Astrocyte (in vitro differentiated cells and primary cell): Measurements from ENCODE around the gene HSPB7. TPM values are rescaled to one million over a fixed set of nuclear protein-coding genes. Genes with fewer than 3 reads are reported as not detected.

Experiments used
- DNase-seq: peaks from one replicate; pipeline ENCODE4 v3.0.0-alpha.2; 2010; ENCODE audit warnings: low read depth
- FAIRE-seq: peaks from 2 replicates; lab custom pipeline; 2011; peaks lifted over from hg19 to GRCh38; lab: Jason Lieb, UNC
- H2AFZ ChIP-seq: 2 replicates; pipeline ENCODE4 v1.6.0; 2012; ENCODE audit warnings: low read depth, low read length, inconsistent platforms
- H3K27ac ChIP-seq: 2 replicates; pipeline ENCODE4 v1.5.1; 2011; ENCODE audit warnings: low read depth, low read length, inconsistent platforms
- H3K27me3 ChIP-seq: 2 replicates; pipeline ENCODE4 v1.6.0; 2011; ENCODE audit warnings: low read length, inconsistent platforms; ENCODE audit not compliant: insufficient read depth
- H3K36me3 ChIP-seq: 2 replicates; pipeline ENCODE4 v1.5.1; 2011; ENCODE audit warnings: low read length, inconsistent platforms; ENCODE audit not compliant: insufficient read depth
- H3K4me1 ChIP-seq: 2 replicates; pipeline ENCODE4 v1.5.1; 2011; ENCODE audit warnings: low read length, inconsistent platforms; ENCODE audit not compliant: insufficient read depth
- H3K4me2 ChIP-seq: 2 replicates; pipeline ENCODE4 v1.6.0; 2012; ENCODE audit warnings: low read length, inconsistent platforms
- H3K4me3 ChIP-seq: 2 replicates; pipeline ENCODE4 v1.5.1; 2011; ENCODE audit warnings: low read depth, mild to moderate bottlenecking, low read length, inconsistent platforms; ENCODE audit not compliant: insufficient read depth
- H3K79me2 ChIP-seq: 2 replicates; pipeline ENCODE4 v1.6.0; 2012; ENCODE audit warnings: mild to moderate bottlenecking, low read length, inconsistent platforms; ENCODE audit not compliant: insufficient read depth
- H3K9ac ChIP-seq: 2 replicates; pipeline ENCODE4 v1.6.0; 2012; ENCODE audit warnings: mild to moderate bottlenecking, low read length, inconsistent platforms
- H3K9me3 ChIP-seq: 2 replicates; pipeline ENCODE4 v1.5.1; 2012; ENCODE audit warnings: low read depth, mild to moderate bottlenecking, low read length, inconsistent platforms; ENCODE audit not compliant: insufficient read depth
- H4K20me1 ChIP-seq: 2 replicates; pipeline ENCODE4 v1.6.0; 2012; ENCODE audit warnings: low read length, inconsistent platforms; ENCODE audit not compliant: insufficient read depth
- H3K27ac Mint-ChIP-seq: one replicate; pipeline ENCODE4 v1.8.0; 2021; ENCODE audit warnings: mild to moderate bottlenecking, mixed read lengths; ENCODE audit not compliant: unreplicated experiment
- H3K27me3 Mint-ChIP-seq: one replicate; pipeline ENCODE4 v1.8.0; 2021; ENCODE audit warnings: low read depth, mixed read lengths; ENCODE audit not compliant: unreplicated experiment
- H3K36me3 Mint-ChIP-seq: one replicate; pipeline ENCODE4 v1.8.0; 2021; ENCODE audit warnings: low read depth, mixed read lengths; ENCODE audit not compliant: unreplicated experiment
- H3K4me1 Mint-ChIP-seq: one replicate; pipeline ENCODE4 v1.8.0; 2021; ENCODE audit warnings: low read depth, mixed read lengths; ENCODE audit not compliant: unreplicated experiment
- H3K4me3 Mint-ChIP-seq: one replicate; pipeline ENCODE4 v1.8.0; 2021; ENCODE audit warnings: mild to moderate bottlenecking, moderate library complexity, mixed read lengths; ENCODE audit not compliant: unreplicated experiment
- H3K9me3 Mint-ChIP-seq: one replicate; pipeline ENCODE4 v1.8.0; 2021; ENCODE audit warnings: mild to moderate bottlenecking, mixed read lengths; ENCODE audit not compliant: unreplicated experiment
- EZH2 ChIP-seq: IDR thresholded peaks from 2 replicates; pipeline ENCODE4 v1.6.1; 2012; ENCODE audit warnings: mild to moderate bottlenecking, low read length, inconsistent platforms; ENCODE audit not compliant: insufficient read depth
- total RNA-seq: library from RNA; stranded (reverse); gene quantifications from 2 replicates; pipeline ENCODE4 v1.2.1, GENCODE V29; 2021
- TF ChIP-seq, protein P1 (sequence below): IDR thresholded peaks from 2 replicates; pipeline ENCODE4 v1.5.1; 2011; ENCODE audit warnings: low read depth, mild to moderate bottlenecking, inconsistent platforms, low read length, moderate library complexity; ENCODE audit not compliant: insufficient read depth

HSPB7 gene
- total RNA-seq, 1 donor from 2014 or later = 0.45 TPM

DNA sequence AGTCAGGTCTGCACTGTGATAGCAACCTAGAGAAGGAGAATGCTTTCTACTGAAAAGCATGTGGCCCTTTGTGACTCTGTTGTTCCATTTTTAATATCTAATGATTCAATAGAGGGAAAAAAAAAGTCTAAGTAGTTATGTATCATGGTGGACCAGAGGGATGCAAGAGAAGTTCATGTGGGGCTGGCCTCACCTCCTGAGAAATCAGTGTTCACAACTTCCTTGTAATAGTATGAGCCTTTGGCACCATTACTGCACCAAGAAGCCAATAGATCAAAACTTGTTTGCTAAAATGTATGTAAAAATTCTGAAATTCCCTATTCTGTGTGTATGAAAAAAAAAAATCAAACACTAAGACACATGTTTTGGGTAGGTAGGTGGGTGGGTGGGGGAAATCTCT, 46.9 kb downstream of the HSPB7 start:
- Histone ChIP-seq H2AFZ (no peak overlapping the region), H3K27me3 (no peaks in the 10 kb centered on the region), H3K4me2 (no peak overlapping the region), H3K9ac (no peak overlapping the region), H3K4me3 (no peak overlapping the region), H4K20me1 (peaks cover 67% of the 10 kb centered on the region), H3K27ac (no peak overlapping the region), H3K36me3 (peaks cover 15% of the 10 kb centered on the region), H3K4me1 (peaks cover 12% of the 10 kb centered on the region), H3K9me3 (no peaks in the 10 kb centered on the region), H3K79me2 (peaks cover 92% of the 10 kb centered on the region)
- H3K36me3 Mint-ChIP-seq = peaks cover 30% of the 10 kb centered on the region
- no peaks in the 10 kb centered on the region for H3K27me3 Mint-ChIP-seq
- H3K4me1 Mint-ChIP-seq = peaks cover 8% of the 10 kb centered on the region
- H3K9me3 Mint-ChIP-seq = peaks cover 4% of the 10 kb centered on the region
- H3K4me3 Mint-ChIP-seq = no peak overlapping the region
- FAIRE-seq (no peak), DNase-seq (no peak)
- no peak overlapping the region for H3K27ac Mint-ChIP-seq
- TF ChIP-seq, protein P1, sequence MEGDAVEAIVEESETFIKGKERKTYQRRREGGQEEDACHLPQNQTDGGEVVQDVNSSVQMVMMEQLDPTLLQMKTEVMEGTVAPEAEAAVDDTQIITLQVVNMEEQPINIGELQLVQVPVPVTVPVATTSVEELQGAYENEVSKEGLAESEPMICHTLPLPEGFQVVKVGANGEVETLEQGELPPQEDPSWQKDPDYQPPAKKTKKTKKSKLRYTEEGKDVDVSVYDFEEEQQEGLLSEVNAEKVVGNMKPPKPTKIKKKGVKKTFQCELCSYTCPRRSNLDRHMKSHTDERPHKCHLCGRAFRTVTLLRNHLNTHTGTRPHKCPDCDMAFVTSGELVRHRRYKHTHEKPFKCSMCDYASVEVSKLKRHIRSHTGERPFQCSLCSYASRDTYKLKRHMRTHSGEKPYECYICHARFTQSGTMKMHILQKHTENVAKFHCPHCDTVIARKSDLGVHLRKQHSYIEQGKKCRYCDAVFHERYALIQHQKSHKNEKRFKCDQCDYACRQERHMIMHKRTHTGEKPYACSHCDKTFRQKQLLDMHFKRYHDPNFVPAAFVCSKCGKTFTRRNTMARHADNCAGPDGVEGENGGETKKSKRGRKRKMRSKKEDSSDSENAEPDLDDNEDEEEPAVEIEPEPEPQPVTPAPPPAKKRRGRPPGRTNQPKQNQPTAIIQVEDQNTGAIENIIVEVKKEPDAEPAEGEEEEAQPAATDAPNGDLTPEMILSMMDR = no peak
- no peak for TF ChIP-seq EZH2

DNA sequence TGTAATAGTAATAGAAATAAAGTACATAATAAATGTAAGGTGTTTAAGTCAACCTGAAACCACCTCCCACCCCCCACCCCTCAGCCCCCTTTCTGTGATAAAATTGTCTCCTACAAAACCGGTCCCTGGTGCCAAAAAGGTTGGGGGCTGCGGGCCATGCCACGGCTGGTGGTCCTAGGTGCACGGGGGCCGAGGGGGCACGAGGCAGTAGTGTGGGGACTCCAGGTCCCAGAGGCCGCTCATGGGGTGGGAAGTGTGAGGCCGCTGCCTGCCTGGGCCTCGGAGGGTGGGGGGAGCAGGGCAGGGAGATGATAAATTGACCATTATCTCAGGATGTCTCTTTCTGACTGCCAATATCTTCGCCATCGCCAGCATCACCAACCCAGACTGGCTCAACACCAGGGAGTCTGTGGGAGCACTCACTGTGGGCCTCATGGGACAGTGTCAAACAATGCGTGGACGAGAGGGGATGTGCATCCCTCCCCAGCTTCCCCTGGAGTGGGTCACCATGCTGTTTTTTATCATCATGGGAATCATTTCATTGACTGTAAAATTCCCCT, 48.4 kb downstream of the HSPB7 start:
- no peak overlapping the region for H3K27ac Mint-ChIP-seq
- H3K79me2 ChIP-seq = peaks cover 88% of the 10 kb centered on the region
- H3K4me1 Mint-ChIP-seq = peaks cover 17% of the 10 kb centered on the region
- FAIRE-seq (no peak), DNase-seq (no peak)
- no peak overlapping the region for H3K27ac ChIP-seq
- H4K20me1 ChIP-seq = peaks cover 66% of the 10 kb centered on the region
- no peak overlapping the region for H3K4me2 ChIP-seq
- no peak overlapping the region for H3K4me3 Mint-ChIP-seq
- peaks cover 17% of the 10 kb centered on the region for H3K4me1 ChIP-seq
- no peaks in the 10 kb centered on the region for H3K27me3 ChIP-seq
- no peaks in the 10 kb centered on the region for H3K27me3 Mint-ChIP-seq
- H3K36me3 ChIP-seq = peaks cover 15% of the 10 kb centered on the region
- no peaks in the 10 kb centered on the region for H3K9me3 ChIP-seq
- no peak for TF ChIP-seq EZH2
- TF ChIP-seq, protein P1 = no peak
- no peak overlapping the region for H3K9ac ChIP-seq
- H3K36me3 Mint-ChIP-seq = peaks cover 32% of the 10 kb centered on the region
- no peak overlapping the region for H2AFZ ChIP-seq
- H3K4me3 ChIP-seq = no peak overlapping the region
- H3K9me3 Mint-ChIP-seq = peaks cover 4% of the 10 kb centered on the region

DNA sequence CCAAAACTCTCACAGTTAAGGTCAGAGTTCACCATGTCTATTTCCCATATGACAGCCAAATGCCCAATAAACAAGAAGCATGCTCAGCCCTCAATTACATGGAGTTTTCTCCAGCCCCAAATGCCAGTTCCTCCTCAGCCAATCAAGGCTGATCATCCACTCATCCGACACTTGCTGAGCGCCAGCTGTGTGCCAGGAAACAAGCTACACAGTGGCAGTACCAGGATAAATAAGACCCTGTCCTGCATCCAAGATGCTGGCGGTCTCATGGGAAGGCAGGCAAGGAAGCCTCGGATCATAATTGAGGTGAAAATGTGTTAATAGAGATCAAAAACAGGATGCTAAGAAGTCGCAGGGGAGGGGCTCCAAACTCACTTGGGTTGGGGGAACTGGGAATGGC, 49.7 kb downstream of the HSPB7 start:
- H3K36me3 Mint-ChIP-seq = peaks cover 33% of the 10 kb centered on the region
- H3K27ac Mint-ChIP-seq = no peak overlapping the region
- H3K4me1 Mint-ChIP-seq = peaks cover 17% of the 10 kb centered on the region
- H3K27me3 Mint-ChIP-seq = no peaks in the 10 kb centered on the region
- no peak overlapping the region for H3K9ac ChIP-seq
- FAIRE-seq (no peak), DNase-seq (no peak)
- H3K36me3 ChIP-seq = peaks cover 15% of the 10 kb centered on the region
- H3K4me3 ChIP-seq = no peak overlapping the region
- no peak for TF ChIP-seq EZH2
- TF ChIP-seq, protein P1 = no peak
- H4K20me1 ChIP-seq = peaks cover 62% of the 10 kb centered on the region
- peaks cover 17% of the 10 kb centered on the region for H3K4me1 ChIP-seq
- no peak overlapping the region for H2AFZ ChIP-seq
- no peak overlapping the region for H3K27ac ChIP-seq
- H3K9me3 Mint-ChIP-seq = peaks cover 4% of the 10 kb centered on the region
- H3K79me2 ChIP-seq = peaks cover 87% of the 10 kb centered on the region
- no peaks in the 10 kb centered on the region for H3K27me3 ChIP-seq
- no peak overlapping the region for H3K4me2 ChIP-seq
- H3K9me3 ChIP-seq = no peaks in the 10 kb centered on the region
- H3K4me3 Mint-ChIP-seq = peak overlapping the region; percentile 20
